H9 (cell line): ENCODE results near the gene EFCAB12. TPM values are rescaled to one million over a fixed set of nuclear protein-coding genes. Genes with fewer than 3 reads are reported as not detected.

Experiments
- DNase-seq: peaks from one replicate; pipeline ENCODE4 v3.0.0-alpha.2; 2017
- H2AFZ ChIP-seq: one replicate; pipeline ENCODE4 v1.6.1; 2013; ENCODE audit warnings: mild to moderate bottlenecking, low read length, control low read depth, moderate library complexity
- H2AK5ac ChIP-seq: 2 replicates; pipeline ENCODE4 v1.6.1; 2013; ENCODE audit warnings: low read length, control low read depth, mixed read lengths; ENCODE audit not compliant: insufficient read length
- H2BK120ac ChIP-seq: one replicate; pipeline ENCODE4 v1.6.1; 2013; ENCODE audit warnings: low read depth, mild to moderate bottlenecking, low read length, control low read depth, inconsistent platforms; ENCODE audit not compliant: poor library complexity, severe bottlenecking
- H2BK12ac ChIP-seq: 2 replicates; pipeline ENCODE4 v1.6.1; 2013; ENCODE audit warnings: low read length, control low read depth, mixed read lengths, low read depth; ENCODE audit not compliant: insufficient read length
- H2BK15ac ChIP-seq: 2 replicates; pipeline ENCODE4 v1.6.1; 2013; ENCODE audit warnings: low read depth, low read length, control low read depth
- H2BK20ac ChIP-seq: one replicate; pipeline ENCODE4 v1.6.1; 2013; ENCODE audit warnings: low read depth, mild to moderate bottlenecking, low read length, control low read depth, inconsistent platforms; ENCODE audit not compliant: poor library complexity, severe bottlenecking
- H2BK5ac ChIP-seq: 2 replicates; pipeline ENCODE4 v1.6.1; 2013; ENCODE audit warnings: low read length, control low read depth, mixed read lengths; ENCODE audit not compliant: insufficient read length
- H3K14ac ChIP-seq: 2 replicates; pipeline ENCODE4 v1.6.1; 2013; ENCODE audit warnings: low read length, control low read depth; ENCODE audit not compliant: insufficient read depth
- H3K18ac ChIP-seq: 2 replicates; pipeline ENCODE4 v1.6.1; 2013; ENCODE audit warnings: low read depth, mild to moderate bottlenecking, mixed read lengths, low read length, control low read depth; ENCODE audit not compliant: insufficient read length
- H3K23ac ChIP-seq: 2 replicates; pipeline ENCODE4 v1.6.1; 2013; ENCODE audit warnings: low read length, control low read depth, mixed read lengths, low read depth; ENCODE audit not compliant: insufficient read length
- H3K23me2 ChIP-seq: 2 replicates; pipeline ENCODE4 v1.6.1; 2013; ENCODE audit warnings: low read depth, mild to moderate bottlenecking, mixed read lengths, low read length, control low read depth; ENCODE audit not compliant: insufficient read length, poor library complexity, severe bottlenecking
- H3K27ac ChIP-seq: 2 replicates; pipeline ENCODE4 v1.5.1; 2013; ENCODE audit warnings: low read length, control low read depth, mixed read lengths, low read depth; ENCODE audit not compliant: insufficient read length
- H3K27me3 ChIP-seq: 2 replicates; pipeline ENCODE4 v1.6.1; 2013; ENCODE audit warnings: low read length, control low read depth, inconsistent platforms; ENCODE audit not compliant: insufficient read depth
- H3K4ac ChIP-seq: 2 replicates; pipeline ENCODE4 v1.6.1; 2013; ENCODE audit warnings: low read depth, mild to moderate bottlenecking, control low read depth, inconsistent platforms, low read length, moderate library complexity
- H3K4me1 ChIP-seq: 2 replicates; pipeline ENCODE4 v1.6.1; 2013; ENCODE audit warnings: low read length, control low read depth, inconsistent platforms; ENCODE audit not compliant: insufficient read depth
- H3K4me2 ChIP-seq: 2 replicates; pipeline ENCODE4 v1.6.1; 2013; ENCODE audit warnings: low read length, control low read depth, mixed read lengths; ENCODE audit not compliant: insufficient read length, insufficient read depth
- H3K56ac ChIP-seq: 2 replicates; pipeline ENCODE4 v1.6.1; 2013; ENCODE audit warnings: low read depth, mild to moderate bottlenecking, mixed read lengths, low read length, control low read depth; ENCODE audit not compliant: insufficient read length
- H3K79me1 ChIP-seq: 2 replicates; pipeline ENCODE4 v1.6.1; 2013; ENCODE audit warnings: low read depth, mild to moderate bottlenecking, moderate library complexity, low read length, control low read depth, inconsistent platforms; ENCODE audit not compliant: insufficient read depth, poor library complexity, severe bottlenecking
- H3K79me2 ChIP-seq: 2 replicates; pipeline ENCODE4 v1.6.1; 2013; ENCODE audit warnings: low read length, control low read depth, inconsistent platforms; ENCODE audit not compliant: insufficient read depth
- H3K9ac ChIP-seq: 2 replicates; pipeline ENCODE4 v1.6.1; 2013; ENCODE audit warnings: low read length, control low read depth, mixed read lengths; ENCODE audit not compliant: insufficient read length; ENCODE audit errors: extremely low read depth
- H3K9me3 ChIP-seq: one replicate; pipeline ENCODE4 v1.6.1; 2013; ENCODE audit warnings: low read depth, low read length, inconsistent platforms; ENCODE audit not compliant: control insufficient read depth
- H3T11ph ChIP-seq: one replicate; pipeline ENCODE4 v1.6.1; 2013; ENCODE audit warnings: mild to moderate bottlenecking, low read length, control low read depth, inconsistent platforms
- H4K20me1 ChIP-seq: one replicate; pipeline ENCODE4 v1.6.1; 2013; ENCODE audit not compliant: control insufficient read depth, insufficient read length, insufficient read depth
- H4K5ac ChIP-seq: 2 replicates; pipeline ENCODE4 v1.6.1; 2013; ENCODE audit warnings: low read depth, mild to moderate bottlenecking, mixed read lengths, low read length, control low read depth; ENCODE audit not compliant: insufficient read length
- H4K8ac ChIP-seq: replicated peaks from 2 replicates; pipeline ENCODE4 v1.6.1; 2013; ENCODE audit warnings: low read length, control low read depth, mixed read lengths, low read depth; ENCODE audit not compliant: insufficient read length
- H4K91ac ChIP-seq: 2 replicates; pipeline ENCODE4 v1.6.1; 2013; ENCODE audit warnings: low read depth, mild to moderate bottlenecking, moderate library complexity, mixed read lengths, low read length, control low read depth; ENCODE audit not compliant: insufficient read length
- H3K27ac Mint-ChIP-seq, 3 experiments: 2 replicates in 2 of 3; 3 replicates in 1 of 3; pipeline ENCODE4 v1.8.0; 2020 to 2021; ENCODE audit warnings: mixed read lengths in 3 of 3, mild to moderate bottlenecking in 1 of 3, moderate library complexity in 1 of 3
- H3K27me3 Mint-ChIP-seq: 2 replicates; pipeline ENCODE4 v1.8.0; 2021; ENCODE audit warnings: low read depth, mild to moderate bottlenecking, moderate library complexity, mixed read lengths
- H3K36me3 Mint-ChIP-seq, 3 experiments: 2 replicates in 2 of 3; 3 replicates in 1 of 3; pipeline ENCODE4 v1.8.0; 2020 to 2021; ENCODE audit warnings: low read depth in 3 of 3, mixed read lengths in 3 of 3; ENCODE audit not compliant: insufficient read depth in 1 of 3
- H3K4me1 Mint-ChIP-seq, 2 experiments: 2 replicates each; pipeline ENCODE4 v1.8.0; 2020; ENCODE audit warnings: mixed read lengths in 2 of 2
- H3K4me3 Mint-ChIP-seq, 2 experiments: 2 replicates in 1 of 2; 3 replicates in 1 of 2; pipeline ENCODE4 v1.8.0; 2020 to 2021; ENCODE audit warnings: mild to moderate bottlenecking in 2 of 2, mixed read lengths in 2 of 2, moderate library complexity in 1 of 2
- H3K9me3 Mint-ChIP-seq, 2 experiments: 2 replicates in 1 of 2; 3 replicates in 1 of 2; pipeline ENCODE4 v1.8.0; 2020; ENCODE audit warnings: mild to moderate bottlenecking in 2 of 2, mixed read lengths in 2 of 2, moderate library complexity in 1 of 2
- WGBS: extraction: QIAGEN DNeasy Blood & Tissue Kit; methylation state at CpG from one replicate; pipeline ENCODE4 v1.1.7; 2013; ENCODE audit warnings: missing lambda C conversion rate, low lambda C conversion rate, mixed read lengths; ENCODE audit not compliant: insufficient read length; ENCODE audit errors: extremely low coverage; 5-methylcytosine and 5-hydroxymethylcytosine counted together
- total RNA-seq: library from RNA; stranded (reverse); gene quantifications from 2 replicates; pipeline ENCODE4 v1.2.1, GENCODE V29; 2021
- TF ChIP-seq, protein P1 (sequence below): fragments of 200-600 bp; sonication (generic); conservative IDR thresholded peaks from 3 replicates; pipeline ENCODE4 v1.8.0; 2021; ENCODE audit warnings: antibody characterized with exemption, mild to moderate bottlenecking

Gene EFCAB12
- total RNA-seq, 1 experiment from 2014 or later = 0.28 TPM

DNA sequence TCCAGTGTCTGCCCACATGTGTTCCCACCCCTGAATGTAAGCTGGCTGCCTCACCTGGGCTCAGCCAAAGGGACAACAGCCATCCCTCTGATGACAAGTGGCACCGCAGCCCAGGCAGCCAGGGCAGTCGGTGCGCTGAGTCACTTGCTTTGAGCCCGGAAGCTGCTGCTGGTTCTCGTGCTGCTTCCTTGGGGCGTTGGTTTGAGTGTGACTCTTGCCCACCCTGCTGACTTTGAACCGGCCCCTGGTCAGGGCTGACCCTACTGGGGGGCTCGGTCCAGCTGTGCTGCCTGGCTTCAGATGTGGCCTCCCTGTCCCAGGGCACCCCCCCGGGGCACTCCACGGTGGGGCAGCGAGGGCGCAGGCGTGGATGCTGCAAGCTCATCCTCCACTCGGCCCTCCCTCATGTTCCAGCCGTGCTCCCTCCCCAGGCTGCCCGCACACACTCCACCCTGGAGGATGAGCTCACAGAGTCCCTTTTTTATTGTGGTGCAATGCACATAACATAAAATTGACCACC, 62.1 kb downstream of the EFCAB12 start:
- Histone ChIP-seq H3K18ac (no peak overlapping the region), H3K4ac (no peak overlapping the region), H3K9ac (no peak overlapping the region), H3K56ac (no peak overlapping the region), H4K91ac (no peak overlapping the region), H2BK5ac (no peak overlapping the region), H3K23me2 (peaks cover 5% of the 10 kb centered on the region), H2BK120ac (no peak overlapping the region), H3K9me3 (no peaks in the 10 kb centered on the region), H2BK15ac (no peak overlapping the region), H3K79me1 (no peaks in the 10 kb centered on the region), H3K14ac (no peak overlapping the region; the same call in 1 of the 2 replicates), H3K27ac (no peak overlapping the region), H2AK5ac (no peak overlapping the region), H2BK12ac (no peak overlapping the region), H3K4me1 (no peaks in the 10 kb centered on the region; the same call in 1 of the 2 replicates), H3K27me3 (no peaks in the 10 kb centered on the region), H4K8ac (no peak overlapping the region), H2AFZ (no peak overlapping the region), H4K5ac (no peak overlapping the region), H3K23ac (no peak overlapping the region), H3T11ph (no peak overlapping the region), H4K20me1 (no peaks in the 10 kb centered on the region), H3K79me2 (no peaks in the 10 kb centered on the region), H2BK20ac (no peak overlapping the region), H3K4me2 (no peak overlapping the region)
- Mint-ChIP-seq H3K27me3 (peaks cover 11% of the 10 kb centered on the region), H3K27ac (no peak overlapping the region), H3K36me3 (peaks cover 6 to 9% (median 7%) of the 10 kb centered on the region in 3 experiments; a peak in 5 of 7 replicates), H3K9me3 (peaks cover 14 to 15% of the 10 kb centered on the region in 2 experiments), H3K4me3 (no peak overlapping the region), H3K4me1 (peaks cover 0 to 3% of the 10 kb centered on the region in 2 experiments; a peak in 1 of 4 replicates)
- TF ChIP-seq, protein P1, sequence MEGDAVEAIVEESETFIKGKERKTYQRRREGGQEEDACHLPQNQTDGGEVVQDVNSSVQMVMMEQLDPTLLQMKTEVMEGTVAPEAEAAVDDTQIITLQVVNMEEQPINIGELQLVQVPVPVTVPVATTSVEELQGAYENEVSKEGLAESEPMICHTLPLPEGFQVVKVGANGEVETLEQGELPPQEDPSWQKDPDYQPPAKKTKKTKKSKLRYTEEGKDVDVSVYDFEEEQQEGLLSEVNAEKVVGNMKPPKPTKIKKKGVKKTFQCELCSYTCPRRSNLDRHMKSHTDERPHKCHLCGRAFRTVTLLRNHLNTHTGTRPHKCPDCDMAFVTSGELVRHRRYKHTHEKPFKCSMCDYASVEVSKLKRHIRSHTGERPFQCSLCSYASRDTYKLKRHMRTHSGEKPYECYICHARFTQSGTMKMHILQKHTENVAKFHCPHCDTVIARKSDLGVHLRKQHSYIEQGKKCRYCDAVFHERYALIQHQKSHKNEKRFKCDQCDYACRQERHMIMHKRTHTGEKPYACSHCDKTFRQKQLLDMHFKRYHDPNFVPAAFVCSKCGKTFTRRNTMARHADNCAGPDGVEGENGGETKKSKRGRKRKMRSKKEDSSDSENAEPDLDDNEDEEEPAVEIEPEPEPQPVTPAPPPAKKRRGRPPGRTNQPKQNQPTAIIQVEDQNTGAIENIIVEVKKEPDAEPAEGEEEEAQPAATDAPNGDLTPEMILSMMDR = no peak
- no CpG with 5 or more reads among the region's 16 CpGs for WGBS
- no peak for DNase-seq
